Measurements from ENCODE around the gene APEH.
"Not testable (repeated sequence)": the region's sequence is repeated elsewhere in the genome, so short reads cannot be mapped to it uniquely, and the experiment has no call there.

APEH gene

GRCh38 chr3:49689908-49690624, 15.9 kb downstream of the APEH start:
- not testable (repeated sequence) for DNase-seq (ENCODE audit: low read depth in 2 of 2)

GRCh38 chr3:49690856-49691255, 16.7 kb downstream of the APEH start:
- DNase-seq (ENCODE audit: low read depth in 2 of 2) = not testable (repeated sequence)

- DNase-seq (ENCODE audit: low read depth in 2 of 2) = not testable (repeated sequence)
Measured at GRCh38 chr3:49691481-49691880, 17.3 kb downstream of the APEH start.

GRCh38 chr3:49694409-49695070, 20.4 kb downstream of the APEH start:
- DNase-seq (ENCODE audit: low read depth in 2 of 2) = not testable (repeated sequence)

GRCh38 chr3:49695350-49696015, 21.3 kb downstream of the APEH start:
- not testable (repeated sequence) for DNase-seq (ENCODE audit: low read depth in 2 of 2)

GRCh38 chr3:49699281-49699979, 25.3 kb downstream of the APEH start:
- no peak for DNase-seq (ENCODE audit: low read depth in 2 of 2)

GRCh38 chr3:49700014-49700413, 25.9 kb downstream of the APEH start:
- DNase-seq (ENCODE audit: low read depth in 2 of 2) = no peak

- no peak for DNase-seq (ENCODE audit: low read depth in 2 of 2)
Measured at GRCh38 chr3:49700453-49701128, 26.4 kb downstream of the APEH start.

- no peak for DNase-seq (ENCODE audit: low read depth in 2 of 2)
Measured at GRCh38 chr3:49701388-49702077, 27.4 kb downstream of the APEH start.

GRCh38 chr3:49702672-49703071, 28.5 kb downstream of the APEH start:
- DNase-seq (ENCODE audit: low read depth in 2 of 2) = no peak

GRCh38 chr3:49703443-49703927, 29.3 kb downstream of the APEH start:
- peak in 1 of 2 experiments; percentile 43 for DNase-seq (ENCODE audit: low read depth in 2 of 2)

- DNase-seq (ENCODE audit: low read depth in 2 of 2) = no peak
Measured at GRCh38 chr3:49703956-49704355, 29.8 kb downstream of the APEH start.

GRCh38 chr3:49704629-49705028, 30.5 kb downstream of the APEH start:
- DNase-seq (ENCODE audit: low read depth in 2 of 2) = no peak

GRCh38 chr3:49705390-49705960, 31.3 kb downstream of the APEH start:
- no peak for DNase-seq (ENCODE audit: low read depth in 2 of 2)

GRCh38 chr3:49706456-49707112, 32.4 kb downstream of the APEH start:
- DNase-seq (ENCODE audit: low read depth in 2 of 2) = no peak

GRCh38 chr3:49707113-49707480, 32.9 kb downstream of the APEH start:
- DNase-seq (ENCODE audit: low read depth in 2 of 2) = no peak

- DNase-seq (ENCODE audit: low read depth in 2 of 2) = no peak
Measured at GRCh38 chr3:49709852-49710251, 35.7 kb downstream of the APEH start.

- DNase-seq (ENCODE audit: low read depth in 2 of 2) = no peak
Measured at GRCh38 chr3:49711489-49711888, 37.3 kb downstream of the APEH start.

GRCh38 chr3:49712166-49712565, 38.0 kb downstream of the APEH start:
- no peak for DNase-seq (ENCODE audit: low read depth in 2 of 2)

Data from stimulated activated CD4-positive, alpha-beta T cell treated with anti-CD3 and anti-CD28 coated beads, Interleukin-12 subunit alpha, Interleukin-12 subunit beta, amount 100 ng/mL, for 24 hours (primary cell).